T-cell (primary cell): ENCODE measurements around the gene PSMC5. TPM values are rescaled to one million over a fixed set of nuclear protein-coding genes. Genes with fewer than 3 reads are reported as not detected.

Experiments used
- ATAC-seq, 4 experiments: fragments of 200-7000 bp in 3 of 4; fragments of 150-1000 bp in 1 of 4; cut with Tn5 transposase; replicated peaks in 1 of 4; 1 replicate in 3 of 4; 2 replicates in 1 of 4; pipeline ENCODE4 v1.10.0; 2021; ENCODE audit warnings: moderate library complexity in 3 of 4, mild to moderate bottlenecking in 2 of 4, moderate number of reproducible peaks in 1 of 4
- CTCF ChIA-PET, 2 donors: fragments of 300-600 bp; sonication (Branson Sonifier 250); formaldehyde crosslinking; loops; one replicate each; lab custom pipeline; 2022; ENCODE audit warnings: antibody characterized with exemption in 2 of 2; lab: Charles Lee
- POLR2A ChIA-PET, 2 donors: fragments of 300-600 bp; sonication (Branson Sonifier 250); formaldehyde crosslinking; loops; one replicate each; lab custom pipeline; 2022; ENCODE audit warnings: antibody characterized with exemption in 2 of 2; lab: Charles Lee
- DNase-seq, 35 experiments: peaks; one replicate each; pipeline versions ENCODE4 v3.0.0 to v3.0.0-alpha.2; 2013 to 2023
- H3K27ac ChIP-seq: one replicate; pipeline ENCODE4 v1.5.1; 2013; ENCODE audit warnings: low read length
- H3K27me3 ChIP-seq, 2 experiments: replicated peaks in 1 of 2; 1 replicate in 1 of 2; 2 replicates in 1 of 2; pipeline versions ENCODE4 v1.6.1 to v1.7.0; 2013; ENCODE audit warnings: low read length in 1 of 2, mixed read lengths in 1 of 2; ENCODE audit not compliant: control insufficient read depth in 2 of 2, insufficient read depth in 2 of 2; ENCODE audit errors: extremely low read depth in 1 of 2
- H3K36me3 ChIP-seq, 2 donors: 1 replicate in 1 of 2; 2 replicates in 1 of 2; pipeline versions ENCODE4 v1.6.1 to v1.7.0; 2013; ENCODE audit warnings: low read length in 1 of 2; ENCODE audit not compliant: control insufficient read depth in 2 of 2, insufficient read depth in 1 of 2; ENCODE audit errors: extremely low read depth in 1 of 2
- H3K4me1 ChIP-seq, 2 experiments: 1 replicate in 1 of 2; 2 replicates in 1 of 2; pipeline versions ENCODE4 v1.6.1 to v1.7.0; 2013; ENCODE audit warnings: low read length in 2 of 2, mixed read lengths in 1 of 2; ENCODE audit not compliant: insufficient read depth in 2 of 2, control insufficient read depth in 1 of 2; ENCODE audit errors: extremely low read depth in 1 of 2
- H3K4me3 ChIP-seq, 2 donors: 1 replicate in 1 of 2; 2 replicates in 1 of 2; pipeline versions ENCODE4 v1.5.1 to v1.7.0; 2013; ENCODE audit warnings: mild to moderate bottlenecking in 2 of 2, low read length in 1 of 2, moderate library complexity in 1 of 2; ENCODE audit not compliant: control insufficient read depth in 1 of 2; ENCODE audit errors: extremely low read depth in 1 of 2
- H3K9me3 ChIP-seq: 2 replicates; pipeline ENCODE4 v1.7.0; 2013
- H3K27ac Mint-ChIP-seq, 2 donors: one replicate each; pipeline ENCODE4 v1.8.0; 2020 to 2021; ENCODE audit warnings: mild to moderate bottlenecking in 2 of 2, mixed read lengths in 2 of 2
- H3K27me3 Mint-ChIP-seq, 2 donors: one replicate each; pipeline ENCODE4 v1.8.0; 2021 to 2022; ENCODE audit warnings: mixed read lengths in 2 of 2
- H3K36me3 Mint-ChIP-seq: one replicate; pipeline ENCODE4 v1.8.0; 2021; ENCODE audit warnings: mixed read lengths
- H3K4me1 Mint-ChIP-seq, 3 donors: one replicate each; pipeline ENCODE4 v1.8.0; 2020 to 2022; ENCODE audit warnings: mixed read lengths in 3 of 3, mild to moderate bottlenecking in 1 of 3
- H3K4me3 Mint-ChIP-seq, 3 donors: one replicate each; pipeline ENCODE4 v1.8.0; 2020 to 2022; ENCODE audit warnings: mild to moderate bottlenecking in 3 of 3, mixed read lengths in 3 of 3, moderate library complexity in 3 of 3
- H3K9me3 Mint-ChIP-seq, 3 donors: one replicate each; pipeline ENCODE4 v1.8.0; 2020 to 2022; ENCODE audit warnings: mixed read lengths in 3 of 3
- WGBS: methylation state at CpG from one replicate; pipeline ENCODE4 v1.1.5; 2013; ENCODE audit warnings: missing lambda C conversion rate; ENCODE audit not compliant: insufficient coverage; 5-methylcytosine and 5-hydroxymethylcytosine counted together
- total RNA-seq, 35 experiments: library from RNA in 6 of 35; stranded (reverse) in 6 of 35; fragments of 120-200 nt in 1 of 35; gene quantifications; one replicate each; pipeline versions ENCODE4 v1.2.1 to v1.2.4 and lab custom pipeline; 2013 to 2026

Gene PSMC5
- total RNA-seq, 5 donors from 2014 or later (not counting 1 experiment from before 2014, with no cell fraction given), result 83.9 to 114 (median 107) TPM

- Mint-ChIP-seq H3K27me3 (no peaks in the 10 kb centered on the region), H3K4me1 (peaks cover 74 to 83% (median 83%) of the 10 kb centered on the region in 3 donors), H3K4me3 (peak overlapping the region; percentile 6 to 96 (median 39)), H3K27ac (peak overlapping the region; percentile 86 to 100), H3K36me3 (peaks cover 51% of the 10 kb centered on the region), H3K9me3 (no peaks in the 10 kb centered on the region)
- Histone ChIP-seq H3K36me3 (peaks cover 16 to 75% of the 10 kb centered on the region in 2 donors), H3K9me3 (no peaks in the 10 kb centered on the region), H3K4me3 (no peak overlapping the region), H3K27me3 (no peaks in the 10 kb centered on the region), H3K27ac (no peak overlapping the region), H3K4me1 (peaks cover 31 to 72% of the 10 kb centered on the region in 2 experiments)
- 87% methylated on average over 9 of the region's 15 CpGs for WGBS
- CTCF ChIA-PET, result interaction anchor here (0.5 to 2.0 kb wide), 3 partner anchors 18 to 186 kb away, joined by 3 to 6 read pairs (median 4); partner anchors contain the start of genes CCDC47 (in 1 of the 2) and DDX42 (in 1 of the 2)
- POLR2A ChIA-PET, result interaction anchor here (0.6 to 0.7 kb wide), 3 partner anchors 39 to 298 kb away, joined by 3 to 5 read pairs (median 4); no protein-coding TSS in a partner anchor
- DNase-seq (no peak), ATAC-seq (no peak)
These were observed 3.8 kb downstream of the PSMC5 start for GRCh38 chr17:63830904-63831491.

GRCh38 chr17:63831505-63831904, 4.3 kb downstream of the PSMC5 start:
- H3K9me3 Mint-ChIP-seq, result no peaks in the 10 kb centered on the region
- Histone ChIP-seq H3K27me3 (no peaks in the 10 kb centered on the region), H3K4me1 (peaks cover 27 to 67% of the 10 kb centered on the region in 2 experiments), H3K4me3 (no peak overlapping the region), H3K9me3 (no peaks in the 10 kb centered on the region), H3K27ac (peak overlapping the region; percentile 43), H3K36me3 (peaks cover 16 to 80% of the 10 kb centered on the region in 2 donors)
- WGBS, result 67% methylated on average over 1 of the region's 8 CpGs
- DNase-seq (no peak), ATAC-seq (no peak)
- peak overlapping the region in 2 of 3 donors; percentile 39 to 96 for H3K4me3 Mint-ChIP-seq
- H3K27ac Mint-ChIP-seq, result peak overlapping the region; percentile 86 to 87
- peaks cover 69 to 78% (median 78%) of the 10 kb centered on the region in 3 donors for H3K4me1 Mint-ChIP-seq
- peaks cover 51% of the 10 kb centered on the region for H3K36me3 Mint-ChIP-seq
- ChIA-PET CTCF (interaction anchor here in 1 of 2 donors (0.5 kb wide), 1 partner anchor 18 kb away, joined by 3 read pairs; no protein-coding TSS in a partner anchor), POLR2A (no interaction called here)
- H3K27me3 Mint-ChIP-seq, result no peaks in the 10 kb centered on the region

- Histone ChIP-seq H3K4me3 (no peak overlapping the region), H3K27ac (peak overlapping the region; percentile 43), H3K4me1 (peaks cover 26 to 65% of the 10 kb centered on the region in 2 experiments), H3K9me3 (no peaks in the 10 kb centered on the region), H3K36me3 (peaks cover 16 to 85% of the 10 kb centered on the region in 2 donors), H3K27me3 (no peaks in the 10 kb centered on the region)
- Mint-ChIP-seq H3K4me1 (peaks cover 68 to 77% (median 72%) of the 10 kb centered on the region in 3 donors), H3K36me3 (peaks cover 56% of the 10 kb centered on the region), H3K4me3 (peak overlapping the region in 1 of 3 donors; percentile 96), H3K27me3 (no peaks in the 10 kb centered on the region), H3K9me3 (no peaks in the 10 kb centered on the region), H3K27ac (peak overlapping the region; percentile 86 to 87)
- DNase-seq, result no peak
- ChIA-PET POLR2A (no interaction called here), CTCF (no interaction called here)
- 60% methylated on average over 1 of the region's 5 CpGs for WGBS
- no peak for ATAC-seq
These were observed 4.8 kb downstream of the PSMC5 start for GRCh38 chr17:63832014-63832413.

- H3K9me3 Mint-ChIP-seq, result no peaks in the 10 kb centered on the region
- no peaks in the 10 kb centered on the region for H3K27me3 ChIP-seq
- H3K4me3 ChIP-seq, result no peak overlapping the region
- ATAC-seq (no peak), DNase-seq (no peak)
- H3K4me1 ChIP-seq, result peaks cover 26 to 69% of the 10 kb centered on the region in 2 experiments
- H3K4me1 Mint-ChIP-seq, result peaks cover 67 to 75% (median 72%) of the 10 kb centered on the region in 3 donors
- no peaks in the 10 kb centered on the region for H3K9me3 ChIP-seq
- H3K36me3 ChIP-seq, result peaks cover 16 to 89% of the 10 kb centered on the region in 2 donors
- H3K27me3 Mint-ChIP-seq, result no peaks in the 10 kb centered on the region
- WGBS, result no CpG with 5 or more reads among the region's 2 CpGs
- ChIA-PET POLR2A (no interaction called here), CTCF (no interaction called here)
- H3K36me3 Mint-ChIP-seq, result peaks cover 59% of the 10 kb centered on the region
- peak overlapping the region in 1 of 3 donors; percentile 96 for H3K4me3 Mint-ChIP-seq
- peak overlapping the region; percentile 43 for H3K27ac ChIP-seq
- peak overlapping the region; percentile 86 to 87 for H3K27ac Mint-ChIP-seq
These were observed 5.2 kb downstream of the PSMC5 start for GRCh38 chr17:63832455-63832854.

- 97% methylated on average over 11 of the region's 14 CpGs for WGBS
- ATAC-seq, result no peak
- Histone ChIP-seq H3K36me3 (peaks cover 16 to 95% of the 10 kb centered on the region in 2 donors), H3K27ac (no peak overlapping the region), H3K27me3 (no peaks in the 10 kb centered on the region), H3K4me1 (peaks cover 21 to 72% of the 10 kb centered on the region in 2 experiments), H3K9me3 (no peaks in the 10 kb centered on the region), H3K4me3 (no peak overlapping the region)
- H3K9me3 Mint-ChIP-seq, result no peaks in the 10 kb centered on the region
- no peak overlapping the region for H3K4me3 Mint-ChIP-seq
- peak overlapping the region in 1 of 2 donors; percentile 34 for H3K27ac Mint-ChIP-seq
- H3K36me3 Mint-ChIP-seq, result peaks cover 59% of the 10 kb centered on the region
- peaks cover 67 to 73% (median 67%) of the 10 kb centered on the region in 3 donors for H3K4me1 Mint-ChIP-seq
- ChIA-PET CTCF (interaction anchor here in 1 of 2 donors (0.9 kb wide), 1 partner anchor 60 kb away, joined by 3 read pairs; the partner anchor contains the start of gene CCDC47), POLR2A (no interaction called here)
- H3K27me3 Mint-ChIP-seq, result no peaks in the 10 kb centered on the region
- DNase-seq, result no peak
These were observed 6.0 kb downstream of the PSMC5 start for GRCh38 chr17:63833026-63833740.

GRCh38 chr17:63833741-63834373, 6.6 kb downstream of the PSMC5 start:
- Mint-ChIP-seq H3K27me3 (no peaks in the 10 kb centered on the region), H3K9me3 (no peaks in the 10 kb centered on the region), H3K36me3 (peaks cover 59% of the 10 kb centered on the region), H3K4me3 (no peak overlapping the region), H3K27ac (peak overlapping the region; percentile 68 to 70), H3K4me1 (peaks cover 61 to 73% (median 66%) of the 10 kb centered on the region in 3 donors)
- H3K27ac ChIP-seq, result no peak overlapping the region
- ChIA-PET CTCF (interaction anchor here in 1 of 2 donors (0.6 to 0.9 kb wide), 2 partner anchors 60 to 62 kb away, joined by 3 read pairs; partner anchors contain the start of gene CCDC47), POLR2A (no interaction called here)
- no peak for DNase-seq
- H3K27me3 ChIP-seq, result no peaks in the 10 kb centered on the region
- no peak overlapping the region for H3K4me3 ChIP-seq
- WGBS, result 96% methylated on average over 15 of the region's 15 CpGs
- H3K36me3 ChIP-seq, result peaks cover 16 to 94% of the 10 kb centered on the region in 2 donors
- peaks cover 18 to 73% of the 10 kb centered on the region in 2 experiments for H3K4me1 ChIP-seq
- no peak for ATAC-seq
- no peaks in the 10 kb centered on the region for H3K9me3 ChIP-seq
